H1 (cell line): ENCODE results near the gene NPTX1. TPM values are rescaled to one million over a fixed set of nuclear protein-coding genes. Genes with fewer than 3 reads are reported as not detected.

Experiments
- CTCF ChIA-PET: fragments of 300-600 bp; sonication (Branson Sonifier 250); formaldehyde crosslinking; loops from one replicate; lab custom pipeline; 2021; ENCODE audit not compliant: partially characterized antibody; lab: Charles Lee
- POLR2A ChIA-PET: fragments of 300-600 bp; sonication (Branson Sonifier 250); formaldehyde crosslinking; loops from one replicate; lab custom pipeline; 2021; ENCODE audit warnings: inconsistent platforms; ENCODE audit not compliant: partially characterized antibody; lab: Charles Lee
- DNase-seq, 2 experiments: peaks; one replicate each; pipeline versions ENCODE4 v3.0.0 to v3.0.0-alpha.2; 2010 to 2022; ENCODE audit warnings: low spot score in 2 of 2, low read depth in 1 of 2, mixed read lengths in 1 of 2
- FAIRE-seq: peaks from 2 replicates; lab custom pipeline; 2011; peaks lifted over from hg19 to GRCh38; lab: Jason Lieb, UNC
- H2AFZ ChIP-seq: 2 replicates; pipeline ENCODE4 v1.8.1; 2012; ENCODE audit warnings: low read length, inconsistent platforms
- H2AK5ac ChIP-seq: 2 replicates; pipeline ENCODE4 v1.6.1; 2013; ENCODE audit warnings: low read depth, low read length
- H2BK120ac ChIP-seq: replicated peaks from 2 replicates; pipeline ENCODE3; 2013; ENCODE audit warnings: low read depth, low read length, inconsistent platforms
- H2BK12ac ChIP-seq: 2 replicates; pipeline ENCODE4 v1.6.1; 2013; ENCODE audit warnings: low read depth, low read length
- H2BK15ac ChIP-seq: 2 replicates; pipeline ENCODE4 v1.6.1; 2013; ENCODE audit warnings: low read length
- H2BK20ac ChIP-seq: 2 replicates; pipeline ENCODE4 v1.6.1; 2013; ENCODE audit warnings: low read length
- H2BK5ac ChIP-seq: 2 replicates; pipeline ENCODE4 v1.6.1; 2013; ENCODE audit warnings: low read depth, low read length
- H3K14ac ChIP-seq: 2 replicates; pipeline ENCODE4 v1.6.1; 2013; ENCODE audit warnings: inconsistent platforms; ENCODE audit not compliant: insufficient read length
- H3K18ac ChIP-seq: 2 replicates; pipeline ENCODE4 v1.6.1; 2013; ENCODE audit warnings: low read length; ENCODE audit errors: extremely low read depth
- H3K23ac ChIP-seq: 2 replicates; pipeline ENCODE4 v1.6.1; 2013; ENCODE audit warnings: inconsistent platforms; ENCODE audit not compliant: insufficient read length
- H3K23me2 ChIP-seq: 2 replicates; pipeline ENCODE4 v1.6.1; 2013; ENCODE audit warnings: low read depth, low read length
- H3K27ac ChIP-seq: 2 replicates; pipeline ENCODE4 v1.6.1; 2011; ENCODE audit warnings: low read depth, low read length, inconsistent platforms
- H3K27me3 ChIP-seq, 4 experiments: replicated peaks in 1 of 4; 1 replicate in 1 of 4; 2 replicates in 3 of 4; pipeline versions ENCODE4 v1.6.1 to v1.8.1; 2011 to 2013; ENCODE audit warnings: low read length in 3 of 4, mild to moderate bottlenecking in 3 of 4, inconsistent platforms in 2 of 4, mixed read lengths in 2 of 4, moderate library complexity in 1 of 4; ENCODE audit not compliant: control insufficient read depth in 3 of 4, insufficient read depth in 3 of 4; ENCODE audit errors: extremely low read depth in 1 of 4
- H3K36me3 ChIP-seq, 4 experiments: 2 replicates each; pipeline versions ENCODE4 v1.6.1 to v1.8.1; 2011 to 2013; ENCODE audit warnings: mild to moderate bottlenecking in 4 of 4, low read length in 3 of 4, moderate library complexity in 2 of 4, control low read depth in 1 of 4, inconsistent platforms in 1 of 4; ENCODE audit not compliant: insufficient read depth in 4 of 4, control insufficient read depth in 2 of 4
- H3K4ac ChIP-seq: replicated peaks from 2 replicates; pipeline ENCODE3; 2013; ENCODE audit warnings: low read length, low read depth, mixed read lengths, inconsistent platforms; ENCODE audit not compliant: insufficient read length
- H3K4me1 ChIP-seq, 4 experiments: replicated peaks in 1 of 4; 1 replicate in 1 of 4; 2 replicates in 3 of 4; pipeline versions ENCODE4 v1.6.1 to v1.8.1; 2011 to 2013; ENCODE audit warnings: low read length in 3 of 4, inconsistent platforms in 2 of 4, mixed read lengths in 1 of 4; ENCODE audit not compliant: insufficient read depth in 4 of 4, control insufficient read depth in 3 of 4
- H3K4me2 ChIP-seq, 2 experiments: 2 replicates each; pipeline versions ENCODE4 v1.6.1 to v1.8.1; 2011 to 2013; ENCODE audit warnings: low read depth in 2 of 2, low read length in 2 of 2, control low read depth in 1 of 2, inconsistent platforms in 1 of 2, mild to moderate bottlenecking in 1 of 2; ENCODE audit not compliant: insufficient read depth in 1 of 2
- H3K4me3 ChIP-seq, 4 experiments: fragments of 200-600, 300-600 bp in 1 of 4; sonication (generic), shearing (Covaris generic), sonication (Bioruptor Twin) in 1 of 4; 2 replicates each; pipeline versions ENCODE4 v1.5.1 to v1.8.1; 2011 to 2016; ENCODE audit warnings: low read length in 4 of 4, low read depth in 3 of 4, control low read depth in 2 of 4, inconsistent platforms in 2 of 4, mild to moderate bottlenecking in 2 of 4, mixed read lengths in 1 of 4, moderate library complexity in 1 of 4; ENCODE audit not compliant: insufficient read depth in 2 of 4; ENCODE audit errors: extremely low read depth in 1 of 4
- H3K56ac ChIP-seq: replicated peaks from 2 replicates; pipeline ENCODE3; 2013; ENCODE audit warnings: low read depth, mild to moderate bottlenecking, mixed read lengths, low read length, inconsistent platforms; ENCODE audit not compliant: insufficient read length
- H3K79me1 ChIP-seq: 2 replicates; pipeline ENCODE4 v1.6.1; 2013; ENCODE audit warnings: low read depth, low read length, control low read depth
- H3K79me2 ChIP-seq, 2 experiments: 2 replicates each; pipeline versions ENCODE4 v1.6.1 to v1.8.1; 2012 to 2013; ENCODE audit warnings: low read length in 2 of 2, mild to moderate bottlenecking in 2 of 2, inconsistent platforms in 1 of 2; ENCODE audit not compliant: insufficient read depth in 2 of 2, control insufficient read depth in 1 of 2
- H3K9ac ChIP-seq, 4 experiments: replicated peaks in 1 of 4; 1 replicate in 1 of 4; 2 replicates in 3 of 4; pipeline versions ENCODE4 v1.6.1 to v1.8.1; 2011 to 2013; ENCODE audit warnings: low read depth in 3 of 4, low read length in 3 of 4, control low read depth in 2 of 4, mild to moderate bottlenecking in 2 of 4, moderate library complexity in 2 of 4, inconsistent platforms in 1 of 4; ENCODE audit errors: extremely low read depth in 1 of 4
- H3K9me3 ChIP-seq, 2 experiments: 2 replicates each; pipeline versions ENCODE4 v1.6.1 to v1.8.1; 2012 to 2013; ENCODE audit warnings: mild to moderate bottlenecking in 2 of 2, moderate library complexity in 2 of 2, control low read depth in 1 of 2, inconsistent platforms in 1 of 2, low read depth in 1 of 2, low read length in 1 of 2, mixed read lengths in 1 of 2; ENCODE audit not compliant: insufficient read depth in 2 of 2
- H4K20me1 ChIP-seq, 2 experiments: replicated peaks in 1 of 2; 2 replicates each; pipeline versions ENCODE3 to v1.8.1; 2011 to 2013; ENCODE audit warnings: inconsistent platforms in 2 of 2, low read length in 2 of 2, mild to moderate bottlenecking in 1 of 2; ENCODE audit not compliant: insufficient read depth in 2 of 2, control insufficient read depth in 1 of 2
- H4K5ac ChIP-seq: 2 replicates; pipeline ENCODE4 v1.6.1; 2013; ENCODE audit warnings: low read length, low read depth, mixed read lengths, inconsistent platforms; ENCODE audit not compliant: insufficient read length
- H4K8ac ChIP-seq: 2 replicates; pipeline ENCODE4 v1.8.0; 2013; ENCODE audit warnings: mild to moderate bottlenecking, moderate library complexity, low read length, inconsistent platforms; ENCODE audit not compliant: insufficient read depth; ENCODE audit errors: extremely low read depth
- H4K91ac ChIP-seq: replicated peaks from 2 replicates; pipeline ENCODE3; 2013; ENCODE audit warnings: low read length, mixed read lengths, inconsistent platforms; ENCODE audit not compliant: insufficient read length
- ATF2 ChIP-seq: IDR thresholded peaks from 2 replicates; pipeline ENCODE4 v1.6.1; 2012; ENCODE audit warnings: low read length, inconsistent platforms
- CBX8 ChIP-seq: fragments of 300-800, 300-1000 bp; sonication (generic); IDR thresholded peaks from 2 replicates; pipeline ENCODE4 v1.7.1; 2016; ENCODE audit warnings: low read depth, low read length, borderline replicate concordance
- GABPA ChIP-seq: IDR thresholded peaks from 2 replicates; pipeline ENCODE4 v1.6.1; 2011; ENCODE audit warnings: mild to moderate bottlenecking, low read length, moderate library complexity, borderline replicate concordance; ENCODE audit not compliant: insufficient read depth
- RAD21 ChIP-seq, 2 experiments: IDR thresholded peaks in 1 of 2; conservative IDR thresholded peaks in 1 of 2; 2 replicates each; pipeline ENCODE4 v1.6.1; 2011; ENCODE audit warnings: low read depth in 2 of 2, low read length in 2 of 2, improper control_type of control experiment in 1 of 2, inconsistent platforms in 1 of 2, mild to moderate bottlenecking in 1 of 2, moderate library complexity in 1 of 2
- RNF2 ChIP-seq: fragments of 200-900, 300-1000 bp; sonication (generic); IDR thresholded peaks from 2 replicates; pipeline ENCODE4 v1.7.1; 2016; ENCODE audit warnings: borderline replicate concordance, low read depth, mild to moderate bottlenecking, antibody characterized with exemption, low read length; ENCODE audit not compliant: poor library complexity, severe bottlenecking; ENCODE audit errors: missing control alignments
- RXRA ChIP-seq: IDR thresholded peaks from 2 replicates; pipeline ENCODE4 v1.6.1; 2011; ENCODE audit warnings: low read depth, mild to moderate bottlenecking, low read length, moderate library complexity; ENCODE audit not compliant: insufficient read depth
- SIX5 ChIP-seq: IDR thresholded peaks from 2 replicates; pipeline ENCODE4 v1.6.1; 2011; ENCODE audit warnings: mild to moderate bottlenecking, low read depth, low read length
- TBP ChIP-seq: IDR thresholded peaks from 2 replicates; pipeline ENCODE4 v1.6.1; 2011; ENCODE audit warnings: low read depth, low read length, improper control_type of control experiment
- TEAD4 ChIP-seq: IDR thresholded peaks from 2 replicates; pipeline ENCODE4 v1.6.1; 2012; ENCODE audit warnings: low read depth, low read length, inconsistent platforms, mixed read lengths
- WGBS, 2 experiments: shearing (Covaris generic) in 1 of 2; methylation state at CpG; one replicate each; pipeline versions ENCODE4 v1.1.6 to v1.1.7; 2013 to 2015; ENCODE audit warnings: low lambda C conversion rate in 2 of 2, mixed read lengths in 2 of 2, inconsistent platforms in 1 of 2, low coverage in 1 of 2, missing lambda C conversion rate in 1 of 2; ENCODE audit not compliant: insufficient replicate concordance in 2 of 2, insufficient coverage in 1 of 2, insufficient read length in 1 of 2; ENCODE audit errors: extremely low coverage in 1 of 2, missing lambda C conversion rate in 1 of 2; 5-methylcytosine and 5-hydroxymethylcytosine counted together
- polyA plus RNA-seq, 7 experiments: library from polyadenylated mRNA; depleted of rRNA in 3 of 7; stranded (reverse) in 5 of 7; unstranded in 2 of 7; fragments of >200 nt in 5 of 7; fragments of 200-250 nt in 2 of 7; gene quantifications; 1 replicate in 5 of 7; 2 replicates in 1 of 7; 4 replicates in 1 of 7; pipeline versions ENCODE4 v1.2.1 to v1.2.3, GENCODE V29; 2011 to 2013; ENCODE audit warnings: missing spikeins in 2 of 7, mixed read lengths in 2 of 7
- total RNA-seq: library from RNA; stranded (reverse); fragmentation: NEBNext Ultra II Directional; extraction: Animal tissue kit (Norgen Biotek cat#: 25700); gene quantifications from 2 replicates; pipeline ENCODE4 v1.2.1, GENCODE V29; 2021
- TF ChIP-seq, protein P1 (sequence below): IDR thresholded peaks from 2 replicates; pipeline ENCODE4 v1.6.1; 2011; ENCODE audit warnings: low read length, improper control_type of control experiment

The NPTX1 gene
- total and polyA plus RNA-seq, 2 of the 8 experiments (the other 6 are each of a cell fraction or from before 2014, with no cell fraction given): 12.0 to 17.9 TPM

- Histone ChIP-seq H4K5ac (no peak overlapping the region), H4K8ac (no peak overlapping the region), H3K4me1 (peaks cover 0 to 16% (median 5%) of the 10 kb centered on the region in 4 experiments; a peak in 5 of 7 replicates), H3K27ac (no peak overlapping the region), H3K79me2 (no peaks in the 10 kb centered on the region), H3K23me2 (no peaks in the 10 kb centered on the region; the same call in 1 of the 2 replicates), H2BK12ac (no peak overlapping the region), H3K79me1 (no peaks in the 10 kb centered on the region), H3K27me3 (peaks cover 4 to 29% (median 23%) of the 10 kb centered on the region in 4 experiments), H3K4me2 (no peak overlapping the region), H3K56ac (no peak overlapping the region), H3K18ac (no peak overlapping the region), H2BK15ac (no peak overlapping the region), H3K23ac (no peak overlapping the region), H3K9me3 (no peaks in the 10 kb centered on the region), H2AK5ac (no peak overlapping the region), H3K4me3 (no peak overlapping the region), H3K36me3 (no peaks in the 10 kb centered on the region), H2BK120ac (no peak overlapping the region), H3K4ac (no peak overlapping the region), H3K9ac (no peak overlapping the region), H2BK20ac (0 out of 2 replicates have a peak overlapping the region, but pooled peaks have one; percentile 72), H2AFZ (no peak overlapping the region), H4K91ac (no peak overlapping the region), H4K20me1 (peaks cover 0 to 2% of the 10 kb centered on the region in 2 experiments), H3K14ac (no peak overlapping the region), H2BK5ac (no peak overlapping the region)
- FAIRE-seq: no peak
- no peak for DNase-seq
- ChIA-PET CTCF (interaction anchor here (0.8 to 1.5 kb wide), 3 partner anchors 9 to 58 kb away, joined by 3 to 4 read pairs (median 3); partner anchors contain the start of gene NPTX1), POLR2A (interaction anchor here (1.2 to 1.6 kb wide), 2 partner anchors 10 to 31 kb away, joined by 3 to 6 read pairs; no protein-coding TSS in a partner anchor)
- 89% methylated on average over 10 of the region's 10 CpGs; no CpG with 5 or more reads in 1 of the 2 experiments for WGBS, 2 experiments
- TF ChIP-seq CBX8 (no peak), RNF2 (no peak), GABPA (no peak), TBP (no peak), SIX5 (no peak), TEAD4 (no peak), RAD21 (IDR thresholded peaks at IDR 0.05 in 1 of 2, conservative IDR thresholded peaks at IDR 0.05 in 1 of 2; ENCODE audit: low read depth in 2 of 2, low read length in 2 of 2) (no peak), ATF2 (no peak), RXRA (no peak)
- TF ChIP-seq, protein P1, sequence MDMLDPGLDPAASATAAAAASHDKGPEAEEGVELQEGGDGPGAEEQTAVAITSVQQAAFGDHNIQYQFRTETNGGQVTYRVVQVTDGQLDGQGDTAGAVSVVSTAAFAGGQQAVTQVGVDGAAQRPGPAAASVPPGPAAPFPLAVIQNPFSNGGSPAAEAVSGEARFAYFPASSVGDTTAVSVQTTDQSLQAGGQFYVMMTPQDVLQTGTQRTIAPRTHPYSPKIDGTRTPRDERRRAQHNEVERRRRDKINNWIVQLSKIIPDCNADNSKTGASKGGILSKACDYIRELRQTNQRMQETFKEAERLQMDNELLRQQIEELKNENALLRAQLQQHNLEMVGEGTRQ: no peak
These were observed 9.4 kb upstream of the NPTX1 start for GRCh38 chr17:80485846-80486245.
